Neural cell (in vitro differentiated cells): ENCODE results near the gene SLC47A1.

ENCODE experiments used
- EP300 ChIP-seq: fragments of 450-650 bp; conservative IDR thresholded peaks from 2 replicates; pipeline ENCODE4 v1.6.1; 2014; ENCODE audit warnings: antibody characterized with exemption, mild to moderate bottlenecking, moderate library complexity; ENCODE audit not compliant: poor library complexity, severe bottlenecking
- EZH2 ChIP-seq: fragments of 200-600, 300-800 bp; shearing (Covaris generic), sonication (generic); IDR thresholded peaks from 2 replicates; pipeline ENCODE4 v1.6.1; 2014; ENCODE audit warnings: antibody characterized with exemption, low read length, borderline replicate concordance, mild to moderate bottlenecking; ENCODE audit not compliant: insufficient read depth, poor library complexity, severe bottlenecking
- MXI1 ChIP-seq: fragments of 450-650 bp; conservative IDR thresholded peaks from 2 replicates; pipeline ENCODE4 v1.6.1; 2014; ENCODE audit warnings: antibody characterized with exemption, mild to moderate bottlenecking; ENCODE audit not compliant: poor library complexity, severe bottlenecking
- RAD21 ChIP-seq: fragments of 450-650 bp; conservative IDR thresholded peaks from 2 replicates; pipeline ENCODE4 v1.6.1; 2014; ENCODE audit warnings: antibody characterized with exemption, mild to moderate bottlenecking, moderate library complexity
- TF ChIP-seq, protein P1 (sequence below): fragments of 450-650 bp; IDR thresholded peaks from 2 replicates; pipeline ENCODE4 v1.5.1; 2014; ENCODE audit warnings: antibody characterized with exemption, mild to moderate bottlenecking, moderate library complexity; ENCODE audit not compliant: poor library complexity, severe bottlenecking

DNA sequence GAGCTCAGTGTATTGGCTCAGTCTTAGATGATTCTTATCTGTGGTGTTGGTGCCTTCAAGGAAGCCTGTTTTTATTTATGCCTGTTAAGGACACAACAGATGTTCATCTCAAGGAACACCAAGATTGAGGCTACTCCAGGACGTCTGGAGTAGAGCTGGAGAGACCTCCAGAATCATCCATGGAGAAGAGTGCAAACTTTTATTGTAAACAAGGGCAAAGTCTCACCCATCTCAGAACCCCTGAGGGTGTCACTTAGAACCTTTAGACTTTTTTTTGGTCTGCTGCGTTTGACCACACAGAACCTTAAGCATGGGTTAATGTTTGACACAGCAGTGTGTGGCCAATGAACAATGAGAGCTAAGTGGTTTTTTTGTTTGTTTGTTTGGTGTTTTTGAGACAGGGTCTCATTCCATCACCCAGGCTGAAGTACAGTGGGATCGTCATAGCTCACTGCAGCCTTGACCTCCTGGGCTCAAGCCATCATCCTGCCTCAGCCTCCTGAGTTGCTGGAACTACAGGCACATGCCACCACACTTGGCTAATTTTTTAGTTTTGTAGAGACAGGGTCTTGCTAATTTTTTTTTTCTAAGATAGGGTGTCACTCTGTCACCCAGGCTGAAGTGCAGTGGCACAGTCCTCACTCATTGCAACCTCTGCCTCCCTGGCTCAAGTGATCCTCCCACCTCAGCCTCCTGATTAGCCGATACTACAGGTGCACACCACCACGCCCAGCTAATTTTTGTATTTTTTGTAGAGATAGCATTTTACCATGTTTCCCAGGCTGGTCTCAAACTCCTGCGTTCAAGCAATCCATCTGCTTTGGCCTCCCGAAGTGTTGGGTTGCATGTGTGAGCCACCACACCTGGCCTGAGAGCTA lies 16.3 kb downstream of the SLC47A1 start:
- TF ChIP-seq, protein P1, sequence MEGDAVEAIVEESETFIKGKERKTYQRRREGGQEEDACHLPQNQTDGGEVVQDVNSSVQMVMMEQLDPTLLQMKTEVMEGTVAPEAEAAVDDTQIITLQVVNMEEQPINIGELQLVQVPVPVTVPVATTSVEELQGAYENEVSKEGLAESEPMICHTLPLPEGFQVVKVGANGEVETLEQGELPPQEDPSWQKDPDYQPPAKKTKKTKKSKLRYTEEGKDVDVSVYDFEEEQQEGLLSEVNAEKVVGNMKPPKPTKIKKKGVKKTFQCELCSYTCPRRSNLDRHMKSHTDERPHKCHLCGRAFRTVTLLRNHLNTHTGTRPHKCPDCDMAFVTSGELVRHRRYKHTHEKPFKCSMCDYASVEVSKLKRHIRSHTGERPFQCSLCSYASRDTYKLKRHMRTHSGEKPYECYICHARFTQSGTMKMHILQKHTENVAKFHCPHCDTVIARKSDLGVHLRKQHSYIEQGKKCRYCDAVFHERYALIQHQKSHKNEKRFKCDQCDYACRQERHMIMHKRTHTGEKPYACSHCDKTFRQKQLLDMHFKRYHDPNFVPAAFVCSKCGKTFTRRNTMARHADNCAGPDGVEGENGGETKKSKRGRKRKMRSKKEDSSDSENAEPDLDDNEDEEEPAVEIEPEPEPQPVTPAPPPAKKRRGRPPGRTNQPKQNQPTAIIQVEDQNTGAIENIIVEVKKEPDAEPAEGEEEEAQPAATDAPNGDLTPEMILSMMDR = no peak
- no peak for TF ChIP-seq EZH2
- no peak for TF ChIP-seq RAD21
- no peak for TF ChIP-seq EP300
- TF ChIP-seq MXI1 = no peak
